Measurements from ENCODE around the gene CASP8.

GRCh38 chr2:201232467-201232815, 27.9 kb upstream of the CASP8 start:
- TF ChIP-seq CTCF (IDR thresholded peaks at IDR 0.05) (no peak), POLR2A (IDR thresholded peaks at IDR 0.05) (no peak)

All from adrenal gland (tissue), 5 donors.